HepG2 (cell line): ENCODE data around the gene LDAH. TPM values are rescaled to one million over a fixed set of nuclear protein-coding genes. Genes with fewer than 3 reads are reported as not detected.

Experiments used
- CEBPG ChIP-seq: IDR thresholded peaks from 2 replicates; pipeline ENCODE4 v1.6.1; 2016
- GATAD2A ChIP-seq: IDR thresholded peaks from 2 replicates; pipeline ENCODE4 v1.6.1; 2016
- HHEX ChIP-seq: IDR thresholded peaks from 2 replicates; pipeline ENCODE4 v1.6.1; 2016; ENCODE audit warnings: control low read depth
- HMGA1 ChIP-seq: sonication (generic); formaldehyde crosslinking; conservative IDR thresholded peaks from 2 replicates; pipeline ENCODE4 v1.4.0; 2020; ENCODE audit warnings: missing genetic modification reagents
- KMT2B ChIP-seq: IDR thresholded peaks from 2 replicates; pipeline ENCODE4 v1.6.1; 2016; ENCODE audit warnings: missing genetic modification reagents, missing compliant biosample characterization
- NCOR1 ChIP-seq: fragments of 200-600 bp; sonication (generic); IDR thresholded peaks from 2 replicates; pipeline ENCODE4 v1.7.0; 2017; ENCODE audit warnings: antibody characterized with exemption, low read length, borderline replicate concordance
- RBFOX2 ChIP-seq: fragments of 200-400 bp; formaldehyde crosslinking; IDR thresholded peaks from 2 replicates; pipeline ENCODE4 v1.6.1; 2017; ENCODE audit warnings: low read depth, mild to moderate bottlenecking, low read length
- SIN3B ChIP-seq: fragments of 150-350 bp; IDR thresholded peaks from 2 replicates; pipeline ENCODE4 v1.6.1; 2014; ENCODE audit warnings: low read length
- SMAD1 ChIP-seq: sonication (generic); formaldehyde crosslinking; IDR thresholded peaks from 2 replicates; pipeline ENCODE4 v1.4.0; 2020; ENCODE audit warnings: missing genetic modification reagents, low read depth, mild to moderate bottlenecking, borderline replicate concordance
- STAT5B ChIP-seq: sonication (generic); formaldehyde crosslinking; IDR thresholded peaks from 2 replicates; pipeline ENCODE4 v1.4.0; 2020; ENCODE audit warnings: missing genetic modification reagents
- XRCC5 ChIP-seq: fragments of 200-400 bp; formaldehyde crosslinking; optimal IDR thresholded peaks from 2 replicates; pipeline ENCODE3; 2017; ENCODE audit warnings: mild to moderate bottlenecking, low read length
- ZBTB7A ChIP-seq: sonication (generic); formaldehyde crosslinking; IDR thresholded peaks from 2 replicates; pipeline ENCODE4 v1.8.0; 2022; ENCODE audit warnings: mild to moderate bottlenecking, missing genetic modification reagents
- ZFP62 ChIP-seq: sonication (generic); formaldehyde crosslinking; IDR thresholded peaks from 2 replicates; pipeline ENCODE4 v1.4.0; 2020; ENCODE audit warnings: missing genetic modification reagents
- ZIK1 ChIP-seq: sonication (generic); formaldehyde crosslinking; IDR thresholded peaks from 2 replicates; pipeline ENCODE4 v1.5.0; 2020; ENCODE audit warnings: mild to moderate bottlenecking, low read depth, missing genetic modification reagents, borderline replicate concordance
- ZNF138 ChIP-seq: sonication (generic); formaldehyde crosslinking; IDR thresholded peaks from 2 replicates; pipeline ENCODE4 v1.5.0; 2020; ENCODE audit warnings: mild to moderate bottlenecking, low read depth, missing genetic modification reagents
- ZNF143 ChIP-seq: sonication (generic); formaldehyde crosslinking; IDR thresholded peaks from 2 replicates; pipeline ENCODE4 v1.4.0; 2020; ENCODE audit warnings: missing genetic modification reagents
- ZNF430 ChIP-seq: sonication (generic); formaldehyde crosslinking; IDR thresholded peaks from 2 replicates; pipeline ENCODE4 v1.9.0; 2021; ENCODE audit warnings: mild to moderate bottlenecking, missing genetic modification reagents
- ZNF646 ChIP-seq: sonication (generic); formaldehyde crosslinking; IDR thresholded peaks from 2 replicates; pipeline ENCODE4 v1.9.0; 2021; ENCODE audit warnings: mild to moderate bottlenecking, missing genetic modification reagents
- ZNF749 ChIP-seq: sonication (generic); formaldehyde crosslinking; IDR thresholded peaks from 2 replicates; pipeline ENCODE4 v1.8.0; 2022; ENCODE audit warnings: mild to moderate bottlenecking, missing genetic modification reagents, moderate library complexity, borderline replicate concordance
- ZNF75D ChIP-seq: sonication (generic); formaldehyde crosslinking; IDR thresholded peaks from 2 replicates; pipeline ENCODE4 v1.8.1; 2023; ENCODE audit warnings: missing genetic modification reagents, mild to moderate bottlenecking, borderline replicate concordance
- ZNF777 ChIP-seq: sonication (generic); formaldehyde crosslinking; IDR thresholded peaks from 2 replicates; pipeline ENCODE4 v1.4.0; 2020; ENCODE audit warnings: missing genetic modification reagents
- ZNF790 ChIP-seq: sonication (generic); formaldehyde crosslinking; IDR thresholded peaks from 2 replicates; pipeline ENCODE4 v1.8.0; 2022; ENCODE audit warnings: missing genetic modification reagents, mild to moderate bottlenecking, borderline replicate concordance
- ZSCAN21 ChIP-seq: sonication (generic); formaldehyde crosslinking; IDR thresholded peaks from 2 replicates; pipeline ENCODE4 v1.8.0; 2022; ENCODE audit warnings: mild to moderate bottlenecking, missing genetic modification reagents, moderate library complexity, borderline replicate concordance
- polyA plus RNA-seq, 8 experiments: library from polyadenylated mRNA; depleted of rRNA in 3 of 8; stranded (reverse) in 7 of 8; unstranded in 1 of 8; fragments of >200 nt; fragmentation: Illumina TruSeq in 4 of 8; extraction: Trizol in 4 of 8; gene quantifications; 2 replicates each; pipeline versions ENCODE4 v1.2.1 to v1.2.3, GENCODE V29; 2011 to 2016; ENCODE audit warnings: low read depth in 4 of 8, missing spikeins in 1 of 8, mixed read lengths in 1 of 8; ENCODE audit not compliant: insufficient read depth in 1 of 8
- total RNA-seq, 5 experiments: library from RNA; depleted of rRNA; stranded (reverse); fragments of >200 nt; fragmentation: Illumina TruSeq; extraction: Trizol; gene quantifications; 2 replicates each; pipeline ENCODE4 v1.2.3, GENCODE V29; 2016; ENCODE audit warnings: low read depth in 1 of 5

LDAH gene
- total and polyA plus RNA-seq, 2 of the 13 experiments (the other 11 are each of a cell fraction or from before 2014, with no cell fraction given), result 28.8 to 46.2 TPM

GRCh38 chr2:20822535-20823490, at the start of gene LDAH (continued):
- TF ChIP-seq XRCC5 (peak; percentile 44), STAT5B (peak; percentile 96), ZSCAN21 (CRISPR knock-in tag) (peak; percentile 58; the same call in 1 of the 2 replicates), ZNF75D (no peak), ZNF749 (CRISPR knock-in tag) (peak; percentile 73; the same call in 1 of the 2 replicates), ZNF430 (peak; percentile 89), ZNF143 (CRISPR knock-in tag) (peak; percentile 96), HHEX (CRISPR knock-in tag) (0 out of 2 replicates have a peak, but pooled peaks have one; percentile 4), ZBTB7A (CRISPR knock-in tag) (peak; percentile 94), SIN3B (peak; percentile 87), ZNF790 (CRISPR knock-in tag) (peak; percentile 95), ZNF646 (CRISPR knock-in tag) (peak; percentile 71), KMT2B (CRISPR knock-in tag) (peak; percentile 99), SMAD1 (CRISPR knock-in tag) (peak; percentile 97), GATAD2A (peak; percentile 84), CEBPG (peak; percentile 76), HMGA1 (no peak), ZFP62 (CRISPR knock-in tag) (0 out of 2 replicates have a peak, but pooled peaks have one; percentile 79), RBFOX2 (peak; percentile 96), ZIK1 (CRISPR knock-in tag) (0 out of 2 replicates have a peak, but pooled peaks have one; percentile 59), ZNF777 (CRISPR knock-in tag) (peak; percentile 68; the same call in 1 of the 2 replicates), NCOR1 (peak; percentile 69; the same call in 1 of the 2 replicates), ZNF138 (CRISPR knock-in tag) (peak; percentile 96)
